Right lobe of liver (tissue), 6 donors: ENCODE measurements around the gene ULBP2. TPM values are rescaled to one million over a fixed set of nuclear protein-coding genes. Genes with fewer than 3 reads are reported as not detected.

Experiments used
- ATAC-seq, 4 donors: fragments of 200-7000 bp; cut with Tn5 transposase; one replicate each; pipeline ENCODE4 v1.9.1; 2020; ENCODE audit warnings: mild to moderate bottlenecking in 4 of 4, moderate library complexity in 4 of 4
- DNase-seq, 3 donors: peaks; one replicate each; pipeline ENCODE4 v3.0.0-alpha.2; 2020
- H3K27ac ChIP-seq, 3 donors: fragments of 200-600 bp; one replicate each; pipeline ENCODE4 v1.8.0; 2022
- H3K27me3 ChIP-seq, 2 donors: fragments of 200-600 bp; one replicate each; pipeline ENCODE4 v1.8.0; 2022
- H3K36me3 ChIP-seq, 4 donors: fragments of 200-600 bp; sonication (generic) in 1 of 4; one replicate each; pipeline versions ENCODE4 v1.5.1 to v1.8.0; 2017 to 2022; ENCODE audit warnings: control low read depth in 1 of 4
- H3K4me1 ChIP-seq, 4 donors: fragments of 200-600 bp; sonication (generic) in 1 of 4; one replicate each; pipeline versions ENCODE4 v1.5.1 to v1.8.0; 2017 to 2022; ENCODE audit warnings: control low read depth in 1 of 4
- H3K4me3 ChIP-seq, 3 donors: fragments of 200-600 bp; one replicate each; pipeline ENCODE4 v1.8.0; 2022
- H3K9me3 ChIP-seq, 4 donors: fragments of 200-600 bp; sonication (generic) in 1 of 4; one replicate each; pipeline versions ENCODE4 v1.5.1 to v1.8.0; 2017 to 2022; ENCODE audit warnings: control low read depth in 1 of 4
- POLR2A ChIP-seq: fragments of 450-650 bp; IDR thresholded peaks from one replicate; pipeline ENCODE4 v1.6.1; 2017; ENCODE audit warnings: antibody characterized with exemption, mild to moderate bottlenecking
- WGBS: methylation state at CpG from one replicate; pipeline ENCODE4 v1.1.6; 2018; ENCODE audit warnings: low coverage, low lambda C conversion rate; ENCODE audit not compliant: insufficient coverage; ENCODE audit errors: missing lambda C conversion rate; 5-methylcytosine and 5-hydroxymethylcytosine counted together
- intact Hi-C, 2 donors: fragments of 100-400 bp; cut with DNase I; formaldehyde crosslinking; loops; one replicate each; pipeline versions ENCODE4 v1.11.2 to v1.14.1; 2022
- total RNA-seq, 6 experiments: library from RNA; depleted of rRNA in 2 of 6; stranded (reverse); fragments of >200 nt in 2 of 6; fragmentation: NEBNext Ultra II Directional in 3 of 6; extraction: Animal tissue kit (Norgen Biotek cat#: 25700) in 3 of 6; gene quantifications; one replicate each; pipeline versions ENCODE4 v1.1.0 to v1.2.4, GENCODE V29; 2016 to 2023
- TF ChIP-seq, protein P1 (sequence below), 4 donors: fragments of 200-600 bp in 3 of 4; fragments of 450-650 bp in 1 of 4; IDR thresholded peaks; one replicate each; pipeline versions ENCODE4 v1.5.1 to v1.8.0; 2016 to 2022; ENCODE audit warnings: antibody characterized with exemption in 4 of 4, mild to moderate bottlenecking in 2 of 4
- donor health status: DM: no; HTN: yes; CAD: no.
- donor health status: DM: no; HTN: no; CAD: no.
- donor health status: DM: no; HTN: no; CAD: no.
- donor health status: DM: no; HTN: yes; CAD: no.
- donor health status: DM: no; HTN: yes; CAD: no.

ULBP2 gene
- total RNA-seq, 6 experiments from 2014 or later = 0.20 to 1.1 (median 0.26) TPM

DNA sequence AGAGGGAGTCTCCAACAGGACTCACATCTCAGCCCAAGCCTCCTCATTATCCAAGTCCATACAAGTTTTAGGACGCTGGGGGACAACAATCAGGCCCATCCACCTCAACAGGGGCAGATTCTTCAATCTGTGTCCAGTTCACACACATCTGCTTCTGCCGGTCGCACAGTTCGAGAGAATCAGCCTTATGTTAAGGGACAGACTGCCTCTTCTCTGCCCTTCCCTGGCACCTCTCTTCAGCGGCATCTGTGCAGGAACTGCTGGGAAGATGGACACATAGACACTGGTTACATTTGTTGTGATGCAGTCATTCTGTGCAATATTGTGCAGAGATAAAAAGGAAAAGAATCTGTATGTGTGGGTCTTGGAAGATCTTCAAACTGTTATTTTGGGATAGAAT is 43.0 kb downstream of the ULBP2 start:
- intact Hi-C loops = no loop called here
- Histone ChIP-seq H3K27ac (no peak overlapping the region), H3K4me3 (no peak overlapping the region), H3K9me3 (no peaks in the 10 kb centered on the region), H3K27me3 (peaks cover 4 to 49% of the 10 kb centered on the region in 2 donors), H3K36me3 (no peaks in the 10 kb centered on the region), H3K4me1 (no peaks in the 10 kb centered on the region)
- no peak for TF ChIP-seq POLR2A
- TF ChIP-seq, protein P1, sequence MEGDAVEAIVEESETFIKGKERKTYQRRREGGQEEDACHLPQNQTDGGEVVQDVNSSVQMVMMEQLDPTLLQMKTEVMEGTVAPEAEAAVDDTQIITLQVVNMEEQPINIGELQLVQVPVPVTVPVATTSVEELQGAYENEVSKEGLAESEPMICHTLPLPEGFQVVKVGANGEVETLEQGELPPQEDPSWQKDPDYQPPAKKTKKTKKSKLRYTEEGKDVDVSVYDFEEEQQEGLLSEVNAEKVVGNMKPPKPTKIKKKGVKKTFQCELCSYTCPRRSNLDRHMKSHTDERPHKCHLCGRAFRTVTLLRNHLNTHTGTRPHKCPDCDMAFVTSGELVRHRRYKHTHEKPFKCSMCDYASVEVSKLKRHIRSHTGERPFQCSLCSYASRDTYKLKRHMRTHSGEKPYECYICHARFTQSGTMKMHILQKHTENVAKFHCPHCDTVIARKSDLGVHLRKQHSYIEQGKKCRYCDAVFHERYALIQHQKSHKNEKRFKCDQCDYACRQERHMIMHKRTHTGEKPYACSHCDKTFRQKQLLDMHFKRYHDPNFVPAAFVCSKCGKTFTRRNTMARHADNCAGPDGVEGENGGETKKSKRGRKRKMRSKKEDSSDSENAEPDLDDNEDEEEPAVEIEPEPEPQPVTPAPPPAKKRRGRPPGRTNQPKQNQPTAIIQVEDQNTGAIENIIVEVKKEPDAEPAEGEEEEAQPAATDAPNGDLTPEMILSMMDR (IDR thresholded peaks at IDR 0.05) = no peak
- ATAC-seq = no peak
- no peak for DNase-seq
- WGBS = 45% methylated on average over 4 of the region's 5 CpGs

DNA sequence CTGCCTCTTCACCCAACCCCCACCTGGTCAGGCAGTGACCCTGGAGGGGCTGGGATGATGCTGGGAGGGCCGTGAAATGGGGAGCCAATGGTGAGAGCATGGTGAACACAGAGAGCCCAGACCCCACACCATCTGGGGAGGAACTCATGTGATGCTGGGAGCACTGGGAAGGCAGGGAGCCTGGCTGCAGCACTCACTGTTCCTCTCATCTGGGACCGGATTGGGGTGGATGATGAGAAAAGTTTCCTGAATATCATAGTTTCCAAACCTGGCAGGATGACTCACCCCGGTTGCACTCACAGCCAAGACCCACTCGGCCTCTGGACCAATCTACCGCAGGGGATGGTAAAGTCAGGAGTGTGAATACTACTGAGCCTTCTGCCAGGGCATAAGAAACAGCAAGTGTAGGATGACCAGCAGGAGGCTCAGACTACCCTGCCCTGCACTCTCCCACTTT is 43.7 kb downstream of the ULBP2 start:
- no peak overlapping the region for H3K27ac ChIP-seq
- H3K27me3 ChIP-seq = peaks cover 4 to 55% of the 10 kb centered on the region in 2 donors
- no peak overlapping the region for H3K4me3 ChIP-seq
- WGBS = 0% methylated on average over 1 of the region's 5 CpGs
- H3K36me3 ChIP-seq = no peaks in the 10 kb centered on the region
- ATAC-seq = peak in 1 of 4 donors; percentile 18
- no peak for DNase-seq
- H3K9me3 ChIP-seq = no peaks in the 10 kb centered on the region
- TF ChIP-seq, protein P1 (IDR thresholded peaks at IDR 0.05) = no peak
- TF ChIP-seq POLR2A = no peak
- intact Hi-C loops = no loop called here
- peaks cover 0 to 5% (median 0%) of the 10 kb centered on the region in 4 donors for H3K4me1 ChIP-seq

DNA sequence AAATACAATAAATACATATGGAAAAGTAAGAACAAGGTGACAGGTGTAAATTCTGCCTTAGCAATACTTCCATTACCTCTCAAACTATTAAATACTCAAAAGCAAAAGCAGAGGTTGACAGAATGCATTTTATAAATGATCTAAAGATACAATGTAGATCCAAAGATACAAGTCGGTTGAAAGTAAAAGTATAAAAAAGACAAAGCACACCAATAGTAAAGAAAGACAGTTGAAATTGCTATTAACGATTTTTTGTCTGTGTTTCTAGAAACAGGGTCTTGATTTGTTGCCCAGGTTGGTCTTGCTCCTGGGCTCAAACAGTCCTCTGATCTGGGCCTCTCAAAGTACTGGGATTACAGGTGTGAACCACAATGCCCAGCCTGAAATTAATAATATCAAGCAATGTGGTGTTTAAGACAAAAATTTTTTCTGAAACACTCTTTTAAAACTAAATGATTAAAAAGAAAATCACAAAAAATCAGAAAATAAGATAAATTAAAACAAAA is 45.8 kb downstream of the ULBP2 start:
- H3K27me3 ChIP-seq = peaks cover 8 to 60% of the 10 kb centered on the region in 2 donors
- no peak overlapping the region for H3K4me3 ChIP-seq
- ATAC-seq (no peak), DNase-seq (no peak)
- H3K27ac ChIP-seq = no peak overlapping the region
- H3K9me3 ChIP-seq = no peaks in the 10 kb centered on the region
- WGBS = 40% methylated on average over 2 of the region's 2 CpGs
- no peaks in the 10 kb centered on the region for H3K36me3 ChIP-seq
- intact Hi-C loops = no loop called here
- no peak for TF ChIP-seq POLR2A
- H3K4me1 ChIP-seq = peaks cover 0 to 11% (median 1%) of the 10 kb centered on the region in 4 donors

DNA sequence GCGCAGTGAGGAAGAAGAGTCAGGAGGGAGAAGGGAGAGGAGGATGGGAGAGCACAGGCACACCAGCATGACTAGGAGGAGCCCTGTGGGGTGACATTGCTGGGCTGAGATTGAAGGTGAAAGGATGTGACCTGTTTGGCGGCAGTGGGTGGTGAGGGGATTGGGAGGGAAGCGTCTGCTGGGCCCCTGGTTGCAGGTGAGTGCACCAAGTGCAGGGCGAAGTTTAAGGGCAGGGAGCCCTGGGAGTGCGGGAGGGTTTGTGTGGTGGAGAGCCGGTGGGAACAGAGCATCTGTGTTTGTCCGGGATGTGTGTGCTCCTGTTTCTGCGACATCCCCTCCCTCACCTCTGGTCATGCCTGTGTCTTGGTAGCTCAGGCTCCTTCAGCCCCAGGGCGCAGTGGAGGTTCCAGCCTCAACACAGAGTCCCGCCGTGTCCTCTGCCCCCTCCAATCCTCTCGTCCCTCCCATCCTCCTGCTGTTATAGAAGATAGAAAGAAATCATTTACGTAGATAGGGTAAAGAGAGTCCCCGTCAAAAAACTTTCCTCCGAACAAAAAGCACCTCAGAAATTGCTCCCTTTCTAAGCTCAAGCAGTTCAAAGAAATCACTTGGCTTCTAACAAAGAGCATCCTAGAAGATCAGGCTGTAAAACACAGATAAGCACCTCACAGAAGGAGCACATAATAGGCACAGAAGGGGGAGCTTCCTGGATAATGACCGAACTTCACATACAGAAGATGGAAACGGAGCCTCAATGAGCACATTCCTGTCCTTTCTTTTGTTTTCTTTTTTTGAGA is 46.9 kb downstream of the ULBP2 start:
- Histone ChIP-seq H3K4me1 (peaks cover 0 to 11% (median 1%) of the 10 kb centered on the region in 4 donors), H3K9me3 (no peaks in the 10 kb centered on the region), H3K4me3 (no peak overlapping the region), H3K27me3 (peaks cover 9 to 53% of the 10 kb centered on the region in 2 donors), H3K36me3 (no peaks in the 10 kb centered on the region), H3K27ac (no peak overlapping the region)
- 2% methylated on average over 13 of the region's 17 CpGs for WGBS
- intact Hi-C loops = no loop called here
- ATAC-seq (peak in 1 of 4 donors; percentile 12), DNase-seq (no peak)
- no peak for TF ChIP-seq POLR2A
- TF ChIP-seq, protein P1 (IDR thresholded peaks at IDR 0.05) = no peak

DNA sequence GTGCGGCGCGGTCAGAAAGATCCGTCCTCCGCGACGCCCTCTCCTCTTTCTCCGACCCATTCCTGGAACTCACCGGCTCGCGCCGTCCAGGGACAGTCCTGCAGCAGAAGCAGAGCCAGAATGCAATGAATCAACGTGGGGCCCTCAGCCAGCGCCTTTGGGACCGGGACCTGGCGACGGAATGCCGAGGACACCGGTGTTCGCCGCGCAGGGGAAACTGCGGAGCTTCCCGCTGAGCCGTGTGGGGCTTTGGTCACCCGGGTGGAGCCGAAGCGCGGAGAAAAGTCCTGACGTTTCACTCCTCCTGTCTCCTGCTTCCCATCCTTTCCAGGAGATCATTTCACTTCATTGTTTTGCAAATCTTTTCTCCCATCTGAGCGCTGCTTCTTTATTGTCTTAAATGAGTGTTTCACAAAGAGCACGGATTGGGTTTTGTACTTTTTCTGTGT is 48.4 kb downstream of the ULBP2 start:
- Histone ChIP-seq H3K4me3 (no peak overlapping the region), H3K36me3 (no peaks in the 10 kb centered on the region), H3K4me1 (peaks cover 0 to 11% (median 1%) of the 10 kb centered on the region in 4 donors), H3K27me3 (peaks cover 5 to 55% of the 10 kb centered on the region in 2 donors), H3K9me3 (no peaks in the 10 kb centered on the region), H3K27ac (no peak overlapping the region)
- no peak for TF ChIP-seq POLR2A
- TF ChIP-seq, protein P1 (IDR thresholded peaks at IDR 0.05) = no peak
- intact Hi-C loops = no loop called here
- DNase-seq (no peak), ATAC-seq (peak in 1 of 4 donors; percentile 28)
- WGBS = 4% methylated on average over 14 of the region's 32 CpGs
